Measurements from ENCODE around the gene NSMCE4A.
A peak's percentile ranks its signal among the peaks of the same experiment; 100 is the strongest.
"Not testable (repeated sequence)": the region's sequence is repeated elsewhere in the genome, so short reads cannot be mapped to it uniquely, and the experiment has no call there.

The NSMCE4A gene

GRCh38 chr10:121974535-121975294, at the start of gene NSMCE4A:
Gene NSMCE4A, minus strand, starts transcription at chr10:121975217. Its CDS starts 52 bp downstream, at chr10:121975165.
- peak; percentile 47 to 66 for DNase-seq

GRCh38 chr10:122023257-122023656, 48.2 kb upstream of the NSMCE4A start:
- DNase-seq = not testable (repeated sequence)

- no peak for DNase-seq
Observed at GRCh38 chr10:122022276-122022675, 47.3 kb upstream of the NSMCE4A start.

- no peak for DNase-seq
Observed at GRCh38 chr10:122021828-122022227, 46.8 kb upstream of the NSMCE4A start.

GRCh38 chr10:122021379-122021778, 46.4 kb upstream of the NSMCE4A start:
- no peak for DNase-seq

GRCh38 chr10:122020226-122020625, 45.2 kb upstream of the NSMCE4A start:
- DNase-seq = no peak

- peak in 1 of 2 experiments; percentile 19 for DNase-seq
Observed at GRCh38 chr10:122019414-122019975, 44.5 kb upstream of the NSMCE4A start.

GRCh38 chr10:122018951-122019413, 44.0 kb upstream of the NSMCE4A start:
- no peak for DNase-seq

- DNase-seq = no peak
Observed at GRCh38 chr10:122018491-122018890, 43.5 kb upstream of the NSMCE4A start.

GRCh38 chr10:122017926-122018325, 42.9 kb upstream of the NSMCE4A start:
- not testable (repeated sequence) for DNase-seq

GRCh38 chr10:122014652-122015248, 39.7 kb upstream of the NSMCE4A start:
- DNase-seq = no peak

GRCh38 chr10:122013311-122013780, 38.3 kb upstream of the NSMCE4A start:
- no peak for DNase-seq

GRCh38 chr10:122012731-122013130, 37.7 kb upstream of the NSMCE4A start:
- DNase-seq = no peak

- no peak for DNase-seq
Observed at GRCh38 chr10:122010405-122011050, 35.5 kb upstream of the NSMCE4A start.

- DNase-seq = no peak
Observed at GRCh38 chr10:122007415-122007814, 32.4 kb upstream of the NSMCE4A start.

- no peak for DNase-seq
Observed at GRCh38 chr10:122001698-122002097, 26.7 kb upstream of the NSMCE4A start.

GRCh38 chr10:121999301-121999700, 24.3 kb upstream of the NSMCE4A start:
- DNase-seq = no peak

GRCh38 chr10:121998462-121998861, 23.4 kb upstream of the NSMCE4A start:
- no peak for DNase-seq

- no peak for DNase-seq
Observed at GRCh38 chr10:121994429-121994941, 19.5 kb upstream of the NSMCE4A start.

- not testable (repeated sequence) for DNase-seq
Observed at GRCh38 chr10:121991727-121992126, 16.7 kb upstream of the NSMCE4A start.

GRCh38 chr10:121990015-121990677, 15.1 kb upstream of the NSMCE4A start:
- no peak for DNase-seq

Data from NCI-H1930 (cell line).